Epithelial cell of proximal tubule (primary cell): Measurements from ENCODE around the gene CRYAB. TPM values are rescaled to one million over a fixed set of nuclear protein-coding genes. Genes with fewer than 3 reads are reported as not detected.
A peak's percentile ranks its signal among the peaks of the same experiment; 100 is the strongest.

Experiments
- DNase-seq: peaks from one replicate; pipeline ENCODE4 v3.0.0-alpha.2; 2011; ENCODE audit warnings: low read depth
- H3K4me3 ChIP-seq: 2 replicates; pipeline ENCODE4 v1.5.1; 2011; ENCODE audit warnings: low read depth, mild to moderate bottlenecking, low read length
- CTCF ChIP-seq: conservative IDR thresholded peaks from 2 replicates; pipeline ENCODE4 v1.5.1; 2012; ENCODE audit warnings: low read depth, mild to moderate bottlenecking, low read length
- total RNA-seq: library from RNA; depleted of rRNA; stranded (reverse); fragments of >200 nt; gene quantifications from 2 replicates; pipeline ENCODE4 v1.2.3, GENCODE V29; 2015

CRYAB gene
- total RNA-seq, 1 donor from 2014 or later = 25.8 TPM

- no peak for DNase-seq
- H3K4me3 ChIP-seq = no peak overlapping the region
- TF ChIP-seq CTCF = no peak
Observed at GRCh38 chr11:111947143-111947542, 35.6 kb upstream of the CRYAB start.

GRCh38 chr11:111946499-111946898 lies 34.9 kb upstream of the CRYAB start:
- TF ChIP-seq CTCF = no peak
- DNase-seq = no peak
- no peak overlapping the region for H3K4me3 ChIP-seq

- no peak for DNase-seq
- TF ChIP-seq CTCF = no peak
- H3K4me3 ChIP-seq = no peak overlapping the region
Observed at GRCh38 chr11:111945198-111945597, 33.6 kb upstream of the CRYAB start.

GRCh38 chr11:111944651-111945051 lies 33.1 kb upstream of the CRYAB start:
- no peak overlapping the region for H3K4me3 ChIP-seq
- TF ChIP-seq CTCF = no peak
- peak; percentile 96 for DNase-seq

- no peak for TF ChIP-seq CTCF
- no peak overlapping the region for H3K4me3 ChIP-seq
- DNase-seq = peak; percentile 90
Observed at GRCh38 chr11:111944139-111944538, 32.6 kb upstream of the CRYAB start.

- H3K4me3 ChIP-seq = no peak overlapping the region
- no peak for DNase-seq
- TF ChIP-seq CTCF = no peak
Observed at GRCh38 chr11:111942829-111943228, 31.3 kb upstream of the CRYAB start.

- TF ChIP-seq CTCF = no peak
Observed at GRCh38 chr11:111941963-111942362, 30.4 kb upstream of the CRYAB start.

More at GRCh38 chr11:111941963-111942362, 30.4 kb upstream of the CRYAB start:
- no peak for DNase-seq
- no peak overlapping the region for H3K4me3 ChIP-seq
